Fibroblast of villous mesenchyme (primary cell): ENCODE results near the gene SARDH. TPM values are rescaled to one million over a fixed set of nuclear protein-coding genes. Genes with fewer than 3 reads are reported as not detected.

Source experiments
- DNase-seq: peaks from one replicate; pipeline ENCODE4 v3.0.0-alpha.2; 2010; ENCODE audit warnings: low read depth
- H3K4me3 ChIP-seq: 2 replicates; pipeline ENCODE4 v1.5.1; 2011; ENCODE audit warnings: low read depth, mild to moderate bottlenecking, low read length
- CTCF ChIP-seq: IDR thresholded peaks from 2 replicates; pipeline ENCODE4 v1.5.1; 2012; ENCODE audit warnings: low read depth, mild to moderate bottlenecking, low read length; ENCODE audit not compliant: insufficient read depth
- total RNA-seq: library from RNA; depleted of rRNA; stranded (reverse); fragments of >200 nt; gene quantifications from 2 replicates; pipeline ENCODE4 v1.2.3, GENCODE V29; 2012

SARDH gene
- total RNA-seq, 1 donor = 6.0 TPM

GRCh38 chr9:133708246-133709014 lies 29.7 kb downstream of the SARDH start:
- H3K4me3 ChIP-seq = no peak overlapping the region
- DNase-seq = no peak
- TF ChIP-seq CTCF = no peak

DNA sequence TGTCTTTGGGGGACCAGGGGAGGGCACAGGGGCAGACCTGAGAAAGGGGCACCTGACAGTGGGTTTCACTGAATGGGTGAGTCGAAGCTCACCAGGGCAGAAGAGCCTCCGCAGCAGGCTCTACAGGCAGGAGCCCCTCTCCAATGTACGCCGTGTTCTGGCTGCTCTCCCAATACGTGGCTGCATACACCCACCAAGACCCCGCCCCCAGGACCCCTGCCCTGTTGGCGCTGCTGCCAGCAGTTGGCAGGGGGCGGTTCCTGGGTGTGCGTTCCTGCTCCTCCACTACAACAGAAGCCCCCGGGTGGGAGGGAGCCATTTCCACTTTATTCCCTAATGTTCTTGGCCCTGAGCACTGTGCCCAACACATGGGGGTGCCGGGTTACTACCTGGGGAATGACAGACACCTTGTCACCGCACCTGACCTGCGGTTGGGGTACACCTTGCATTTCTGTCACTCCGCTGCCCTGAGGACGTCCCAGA lies 30.3 kb downstream of the SARDH start:
- H3K4me3 ChIP-seq = no peak overlapping the region
- DNase-seq = no peak
- no peak for TF ChIP-seq CTCF

GRCh38 chr9:133707065-133707762 lies 30.9 kb downstream of the SARDH start:
- peak; percentile 60 for DNase-seq
- no peak overlapping the region for H3K4me3 ChIP-seq
- no peak for TF ChIP-seq CTCF

GRCh38 chr9:133706307-133707050 lies 31.7 kb downstream of the SARDH start:
- no peak overlapping the region for H3K4me3 ChIP-seq
- DNase-seq = no peak
- no peak for TF ChIP-seq CTCF

GRCh38 chr9:133705576-133705975 lies 32.6 kb downstream of the SARDH start:
- H3K4me3 ChIP-seq = no peak overlapping the region
- TF ChIP-seq CTCF = no peak
- DNase-seq = no peak

GRCh38 chr9:133704711-133705181 lies 33.4 kb downstream of the SARDH start:
- no peak for DNase-seq
- TF ChIP-seq CTCF = no peak
- no peak overlapping the region for H3K4me3 ChIP-seq
